HG02759 (cell line): ENCODE measurements around the gene JUND.

Experiments used
- ATAC-seq: cut with Tn5 transposase; IDR thresholded peaks from one replicate; pipeline ENCODE4 v1.9.1; 2021; ENCODE audit warnings: mild to moderate bottlenecking, moderate library complexity; ENCODE audit not compliant: unreplicated experiment

The JUND gene

GRCh38 chr19:18271433-18271841 is 10.0 kb downstream of the JUND start:
- ATAC-seq = no peak

DNA sequence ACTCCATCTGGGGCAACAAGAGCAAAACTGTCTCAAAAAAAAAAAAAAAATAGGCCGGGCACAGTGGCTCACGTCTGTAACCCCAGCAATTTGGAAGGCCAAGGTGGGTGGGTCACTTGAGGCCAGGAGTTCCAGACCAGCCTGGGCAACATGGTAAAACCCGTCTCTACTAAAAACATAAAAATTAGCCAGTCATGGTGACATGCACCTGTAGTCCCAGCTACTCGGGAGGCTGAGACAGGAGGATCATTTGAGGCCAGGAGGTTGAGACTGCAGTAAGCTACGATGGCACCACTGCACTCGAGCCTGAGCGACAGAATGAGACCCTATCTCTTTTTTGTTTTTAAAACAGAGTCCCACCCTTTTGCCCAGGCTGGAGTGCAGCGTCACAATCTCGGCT is 11.1 kb downstream of the JUND start:
- ATAC-seq = no peak

DNA sequence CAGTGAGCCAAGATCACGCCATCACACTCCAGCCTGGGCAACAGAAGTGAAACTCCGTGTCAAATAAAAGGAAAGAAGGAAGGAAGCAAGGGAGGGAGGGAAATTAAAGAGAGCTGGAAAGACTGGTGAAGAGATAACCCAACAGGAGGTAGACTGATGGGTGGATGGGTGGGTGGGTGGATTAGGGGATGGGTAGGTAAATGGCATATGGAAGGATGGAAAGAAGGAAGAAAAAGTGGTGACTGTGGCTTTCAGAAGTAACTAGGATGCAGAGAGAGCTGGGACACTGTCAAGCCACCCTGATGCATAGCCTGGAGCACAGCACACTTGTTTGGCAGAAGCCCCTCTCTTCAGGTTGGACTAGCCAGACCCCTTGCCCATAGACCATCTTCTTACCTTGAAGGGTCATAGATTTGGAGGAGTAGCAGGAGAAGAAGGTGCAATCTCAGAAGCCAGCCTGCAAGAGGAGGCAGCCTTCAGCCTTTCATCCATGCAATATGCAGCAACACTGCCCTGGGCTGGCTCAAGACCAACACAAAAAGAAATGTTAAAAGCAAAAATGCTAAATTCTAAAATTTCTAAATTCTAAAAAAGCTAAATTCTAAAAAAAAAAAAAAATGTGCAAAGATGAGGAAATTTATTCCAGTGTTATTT is 12.2 kb downstream of the JUND start:
- ATAC-seq = no peak

- ATAC-seq = no peak
These were observed 14.4 kb downstream of the JUND start for GRCh38 chr19:18266771-18267686.

GRCh38 chr19:18265582-18265981 is 15.8 kb downstream of the JUND start:
- no peak for ATAC-seq

DNA sequence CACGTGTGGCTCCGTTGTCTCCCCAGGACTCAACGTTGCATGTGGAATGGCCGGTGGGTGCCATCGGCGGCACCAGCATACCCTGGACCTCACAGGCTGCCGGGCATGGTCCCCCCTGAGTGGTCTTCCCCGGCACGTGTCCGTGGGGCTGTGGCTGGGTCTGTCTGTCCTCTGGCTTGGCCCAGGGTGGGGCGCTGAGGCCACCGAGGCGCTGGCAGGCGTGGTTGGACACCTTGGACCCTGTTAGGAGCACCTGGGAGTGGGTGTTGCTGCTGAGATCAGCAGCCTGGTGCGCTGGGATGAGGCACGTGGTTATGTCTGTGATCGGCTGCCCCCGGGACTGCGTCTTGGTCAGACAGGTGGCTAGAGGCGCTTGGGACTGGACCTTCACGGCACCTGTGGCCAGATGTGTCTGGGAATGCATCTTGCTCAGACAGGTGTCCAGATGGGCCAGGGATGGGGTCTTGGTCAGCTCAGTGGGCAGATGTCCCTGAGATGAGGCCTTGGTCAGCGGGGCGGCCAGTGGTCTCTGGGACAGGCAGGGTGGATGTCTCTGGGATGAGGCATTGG is 16.4 kb downstream of the JUND start:
- ATAC-seq = no peak

DNA sequence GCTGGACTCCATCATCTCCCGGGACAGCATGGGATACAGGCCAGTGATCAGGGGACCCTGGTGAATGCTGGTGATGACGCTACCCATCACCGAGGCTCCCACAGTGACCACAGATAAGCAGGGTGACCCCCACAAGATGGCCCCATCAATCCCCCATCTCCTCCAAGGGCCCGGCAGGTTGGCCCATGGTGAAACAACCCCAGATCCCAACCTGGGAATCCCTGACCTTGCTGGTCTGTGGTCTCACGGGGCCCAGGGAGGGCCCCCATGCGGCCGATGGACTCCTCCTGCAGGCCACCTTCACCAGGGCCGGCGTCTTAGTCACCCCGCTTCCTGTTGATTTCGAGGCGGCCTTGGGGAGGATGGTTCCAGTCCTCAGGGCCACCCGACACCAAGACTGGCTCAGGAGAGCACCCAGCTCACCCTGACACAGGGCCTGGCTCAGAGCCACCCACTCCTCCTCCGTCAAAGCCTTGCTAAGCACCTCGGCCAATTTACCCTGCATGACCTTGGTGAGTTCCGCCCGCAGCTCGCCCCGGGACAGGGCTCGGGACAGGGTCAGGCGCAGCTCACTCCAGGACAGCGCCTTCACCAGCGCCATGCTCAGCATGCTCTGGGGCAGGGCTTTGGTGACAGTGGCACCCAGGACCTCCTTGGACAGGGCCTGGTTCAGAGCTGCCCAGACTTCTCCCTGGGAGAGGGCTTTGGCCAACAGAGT is 17.1 kb downstream of the JUND start:
- no peak for ATAC-seq

GRCh38 chr19:18263324-18264136 is 17.9 kb downstream of the JUND start:
- ATAC-seq = no peak

- no peak for ATAC-seq
These were observed 18.5 kb downstream of the JUND start for GRCh38 chr19:18262917-18263316.

GRCh38 chr19:18262144-18262543 is 19.3 kb downstream of the JUND start:
- ATAC-seq = no peak

GRCh38 chr19:18261474-18261873 is 19.9 kb downstream of the JUND start:
- ATAC-seq = no peak

- ATAC-seq = no peak
These were observed 21.5 kb downstream of the JUND start for GRCh38 chr19:18259893-18260292.

DNA sequence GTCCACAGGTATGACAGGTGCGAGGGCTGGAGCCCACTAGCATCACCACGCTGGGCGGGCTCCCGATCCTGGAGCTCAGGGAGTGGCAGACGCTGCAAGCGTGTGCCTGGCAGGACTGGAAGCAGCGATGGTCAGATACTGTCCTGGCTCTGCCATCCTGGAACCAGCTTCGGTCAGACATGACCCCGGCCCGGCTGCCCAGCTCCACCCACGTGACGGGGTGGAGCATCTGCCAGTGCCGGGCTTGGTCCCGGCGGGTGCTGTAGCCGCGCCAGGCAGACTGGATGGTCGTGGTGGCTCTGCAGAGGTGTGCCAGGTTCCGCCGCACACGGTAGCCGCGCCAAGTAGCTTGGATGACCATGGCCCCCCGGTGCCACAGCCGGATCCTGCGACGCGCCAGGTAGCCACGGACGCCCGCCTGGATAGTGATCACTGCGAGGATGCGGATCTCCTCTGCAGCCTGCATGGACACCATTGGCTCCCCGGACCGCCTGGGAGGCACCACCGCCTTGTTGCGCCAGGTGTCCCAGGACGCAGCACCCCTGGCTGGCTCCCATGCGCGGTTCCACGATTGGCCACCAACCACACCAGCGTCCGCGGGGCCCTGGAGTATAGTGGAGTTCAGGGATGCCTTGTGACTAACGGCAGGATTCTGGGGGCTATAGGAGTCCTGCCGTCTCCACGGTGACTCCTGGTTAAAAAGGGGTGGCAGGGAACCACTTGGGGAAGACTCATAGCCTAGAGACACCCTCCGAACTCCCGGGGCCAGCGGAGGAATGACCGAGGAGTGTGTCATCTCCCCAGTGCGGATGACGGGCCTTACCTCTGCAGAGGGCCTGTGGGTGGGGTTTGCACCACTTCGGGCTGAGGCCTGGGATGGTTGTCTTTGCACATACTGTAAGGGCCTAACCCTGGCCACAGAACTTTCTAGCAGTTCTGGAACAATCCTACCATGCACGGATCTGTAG is 23.6 kb downstream of the JUND start:
- ATAC-seq = no peak

DNA sequence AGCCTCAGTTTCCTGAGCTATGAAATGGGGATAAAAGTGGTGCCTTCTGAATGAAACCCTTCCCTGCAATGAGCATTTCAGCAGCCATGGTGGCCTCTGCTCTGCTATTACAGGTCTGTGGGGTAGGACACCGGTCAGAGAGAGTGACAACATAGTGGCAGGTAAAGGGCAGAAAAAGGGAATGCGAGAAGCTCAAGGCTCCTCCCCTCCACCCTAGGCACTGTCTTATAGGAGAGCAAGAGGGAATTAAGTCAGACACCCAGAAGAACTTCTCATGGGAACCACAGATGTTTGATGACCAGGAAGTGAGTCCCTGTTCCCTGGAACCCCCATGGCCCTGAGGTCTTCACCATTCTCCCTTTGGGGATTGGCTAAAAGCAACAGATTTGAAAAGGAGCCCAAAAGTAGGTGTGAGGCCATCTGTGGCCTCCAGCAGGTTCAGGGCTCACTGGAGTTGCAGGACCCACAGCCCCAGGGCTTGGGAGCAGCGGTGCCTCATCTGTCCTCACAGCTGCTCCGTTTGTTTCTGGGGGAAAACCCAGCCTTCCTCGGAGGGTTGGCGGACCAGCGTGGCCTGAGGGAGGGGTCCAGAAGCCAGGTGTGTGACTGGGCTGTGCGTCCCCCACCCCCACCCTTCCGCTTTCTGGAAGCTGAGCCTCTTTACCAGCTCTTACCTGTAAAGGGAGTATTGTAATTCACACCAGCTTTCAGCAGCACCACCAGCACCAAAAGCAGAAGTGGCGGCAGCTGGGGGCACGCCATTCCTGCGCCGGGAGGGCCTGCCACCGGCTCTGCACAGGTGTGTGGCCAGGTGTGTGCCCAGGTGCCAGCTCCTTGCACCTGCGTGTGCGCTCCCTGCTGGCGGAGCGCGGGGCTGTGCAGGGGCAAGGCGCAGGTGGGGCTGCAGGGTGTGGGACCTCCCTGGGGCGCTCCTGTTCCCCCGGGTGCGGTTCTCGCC is 26.6 kb downstream of the JUND start:
- no peak for ATAC-seq

GRCh38 chr19:18253716-18254115 is 27.7 kb downstream of the JUND start:
- no peak for ATAC-seq

- no peak for ATAC-seq
These were observed 28.3 kb downstream of the JUND start for GRCh38 chr19:18253130-18253529.

- no peak for ATAC-seq
These were observed 29.1 kb downstream of the JUND start for GRCh38 chr19:18252370-18252717.
